Measurements from ENCODE around the gene VDR.

The VDR gene

DNA sequence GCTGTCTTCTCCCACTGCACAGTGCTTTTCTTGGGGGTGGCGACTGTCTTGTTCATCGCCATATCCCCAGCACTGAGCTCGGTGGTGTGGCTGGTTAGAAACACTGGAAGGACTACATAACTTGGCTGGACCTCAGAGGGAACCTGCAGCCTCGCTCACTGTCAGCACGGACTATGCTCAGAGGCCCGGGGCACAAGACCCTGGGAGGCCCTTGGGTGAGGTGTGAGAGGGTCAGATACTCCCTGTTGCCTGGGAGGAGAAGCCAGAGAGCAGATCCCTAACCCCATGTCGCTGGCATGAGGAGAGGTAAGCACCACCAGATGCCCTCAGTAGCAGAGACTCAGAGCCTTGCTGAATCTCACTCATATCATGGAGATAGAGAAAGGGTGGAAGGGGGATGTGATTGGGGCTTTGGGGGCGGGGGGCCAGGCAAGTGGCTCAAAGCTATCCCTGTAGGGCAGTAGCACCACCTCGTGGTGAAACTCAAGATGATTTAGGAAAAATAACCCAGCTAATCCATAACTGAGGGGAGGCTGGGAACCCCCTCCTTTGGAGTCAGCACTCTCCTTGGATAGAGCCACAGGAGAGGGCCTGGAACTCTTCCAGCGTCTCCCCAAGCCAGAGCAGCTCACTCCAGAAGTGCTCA is 66.4 kb downstream of the VDR start:
- no peak for DNase-seq (ENCODE audit: low read depth)
- no peak overlapping the region for H3K4me3 ChIP-seq (ENCODE audit: low read depth, low read length)
- TF ChIP-seq, protein P1, sequence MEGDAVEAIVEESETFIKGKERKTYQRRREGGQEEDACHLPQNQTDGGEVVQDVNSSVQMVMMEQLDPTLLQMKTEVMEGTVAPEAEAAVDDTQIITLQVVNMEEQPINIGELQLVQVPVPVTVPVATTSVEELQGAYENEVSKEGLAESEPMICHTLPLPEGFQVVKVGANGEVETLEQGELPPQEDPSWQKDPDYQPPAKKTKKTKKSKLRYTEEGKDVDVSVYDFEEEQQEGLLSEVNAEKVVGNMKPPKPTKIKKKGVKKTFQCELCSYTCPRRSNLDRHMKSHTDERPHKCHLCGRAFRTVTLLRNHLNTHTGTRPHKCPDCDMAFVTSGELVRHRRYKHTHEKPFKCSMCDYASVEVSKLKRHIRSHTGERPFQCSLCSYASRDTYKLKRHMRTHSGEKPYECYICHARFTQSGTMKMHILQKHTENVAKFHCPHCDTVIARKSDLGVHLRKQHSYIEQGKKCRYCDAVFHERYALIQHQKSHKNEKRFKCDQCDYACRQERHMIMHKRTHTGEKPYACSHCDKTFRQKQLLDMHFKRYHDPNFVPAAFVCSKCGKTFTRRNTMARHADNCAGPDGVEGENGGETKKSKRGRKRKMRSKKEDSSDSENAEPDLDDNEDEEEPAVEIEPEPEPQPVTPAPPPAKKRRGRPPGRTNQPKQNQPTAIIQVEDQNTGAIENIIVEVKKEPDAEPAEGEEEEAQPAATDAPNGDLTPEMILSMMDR (IDR thresholded peaks at IDR 0.05; ENCODE audit: low read depth, low read length, missing control alignments): peak; percentile 56

GRCh38 chr12:47837190-47838171 is 67.3 kb downstream of the VDR start:
- TF ChIP-seq, protein P1 (IDR thresholded peaks at IDR 0.05; ENCODE audit: low read depth, low read length, missing control alignments): peak; percentile 84
- no peak for DNase-seq (ENCODE audit: low read depth)
- H3K4me3 ChIP-seq (ENCODE audit: low read depth, low read length): no peak overlapping the region

- TF ChIP-seq, protein P1 (IDR thresholded peaks at IDR 0.05; ENCODE audit: low read depth, low read length, missing control alignments): no peak
- H3K4me3 ChIP-seq (ENCODE audit: low read depth, low read length): no peak overlapping the region
- DNase-seq (ENCODE audit: low read depth): no peak
Observed at GRCh38 chr12:47835831-47836155, 69.0 kb downstream of the VDR start.

GRCh38 chr12:47835006-47835830 is 69.6 kb downstream of the VDR start:
- no peak for DNase-seq (ENCODE audit: low read depth)

GRCh38 chr12:47834199-47834903 is 70.4 kb downstream of the VDR start:
- no peak for DNase-seq (ENCODE audit: low read depth)
- H3K4me3 ChIP-seq (ENCODE audit: low read depth, low read length): no peak overlapping the region
- TF ChIP-seq, protein P1 (IDR thresholded peaks at IDR 0.05; ENCODE audit: low read depth, low read length, missing control alignments): no peak

More at GRCh38 chr12:47835006-47835830, 69.6 kb downstream of the VDR start:
- TF ChIP-seq, protein P1 (IDR thresholded peaks at IDR 0.05; ENCODE audit: low read depth, low read length, missing control alignments): no peak
- no peak overlapping the region for H3K4me3 ChIP-seq (ENCODE audit: low read depth, low read length)

DNA sequence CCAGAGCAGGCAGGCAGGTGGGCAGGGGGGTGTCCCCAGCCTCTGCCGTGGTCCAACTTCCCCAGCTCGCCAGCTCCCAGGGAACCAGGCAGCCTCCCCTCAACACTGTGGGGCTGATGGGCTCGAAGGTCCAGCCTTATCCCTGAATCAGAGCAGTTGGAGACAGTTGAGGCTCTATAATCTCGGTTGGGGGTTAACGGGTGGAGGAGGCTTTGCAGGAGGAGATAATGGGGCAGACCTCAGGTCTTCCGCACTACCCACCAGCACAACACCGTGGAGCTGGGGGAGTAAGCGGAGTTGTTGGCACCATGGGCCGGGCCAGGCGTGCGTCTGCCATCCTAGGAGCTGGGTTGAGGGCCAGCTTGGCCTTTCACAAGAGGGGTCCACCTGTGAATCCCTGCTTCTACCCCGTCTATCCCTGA is 71.2 kb downstream of the VDR start:
- DNase-seq (ENCODE audit: low read depth): no peak
- no peak overlapping the region for H3K4me3 ChIP-seq (ENCODE audit: low read depth, low read length)

More for the DNA sequence above, 71.2 kb downstream of the VDR start:
- TF ChIP-seq, protein P1 (IDR thresholded peaks at IDR 0.05; ENCODE audit: low read depth, low read length, missing control alignments): no peak
